ENCODE measurements around the gene NRXN3.
A peak's percentile ranks its signal among the peaks of the same experiment; 100 is the strongest.

NRXN3 gene

DNA sequence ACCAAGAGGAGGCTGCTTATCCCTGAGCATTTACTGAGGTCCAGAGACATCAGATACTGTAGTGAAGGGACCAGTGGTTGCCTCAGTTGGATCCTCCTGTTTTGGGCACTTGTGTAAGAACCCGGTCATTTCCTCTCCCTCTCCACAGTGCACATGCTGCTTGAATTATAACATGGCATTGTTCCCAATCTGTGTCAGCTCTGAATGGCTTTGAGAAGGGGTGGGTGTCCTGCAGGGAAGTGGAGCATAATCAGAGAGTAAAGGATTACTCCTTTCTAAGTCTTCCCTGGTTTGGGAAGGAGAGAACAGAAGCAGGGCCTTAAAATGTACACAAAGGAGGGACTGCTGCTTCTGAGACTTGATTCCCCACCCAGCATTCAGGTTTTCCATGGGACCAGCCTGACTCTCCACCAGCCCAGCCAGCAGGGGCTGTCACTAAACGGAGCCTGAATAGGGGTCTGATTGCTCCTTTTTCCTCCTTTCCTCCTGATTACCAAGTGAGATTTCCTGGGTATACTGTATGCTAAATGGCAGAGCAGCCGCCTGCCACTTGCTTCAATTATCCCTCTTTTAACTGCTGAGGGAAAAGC, 78.4 kb downstream of the NRXN3 start:
- DNase-seq = peak; percentile 76

DNA sequence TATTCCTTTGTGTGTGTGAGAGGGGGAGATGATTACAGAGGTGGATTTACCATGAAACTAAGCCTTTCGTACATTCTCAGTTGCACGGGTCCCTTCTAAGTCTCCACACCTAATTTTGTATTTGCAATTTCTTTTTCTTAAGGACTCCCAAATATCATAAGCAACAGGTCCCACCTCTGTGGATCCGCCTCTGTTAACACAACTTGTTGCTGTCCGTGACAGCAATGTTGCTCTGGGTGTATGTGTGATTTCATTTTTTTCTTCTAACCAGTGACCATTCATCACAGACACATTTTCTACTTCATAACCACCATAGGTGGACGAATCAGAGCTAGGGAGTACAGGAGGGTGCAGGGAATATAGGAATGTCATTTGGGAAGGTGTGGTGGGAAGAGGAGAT, 81.1 kb downstream of the NRXN3 start:
- DNase-seq = no peak

DNA sequence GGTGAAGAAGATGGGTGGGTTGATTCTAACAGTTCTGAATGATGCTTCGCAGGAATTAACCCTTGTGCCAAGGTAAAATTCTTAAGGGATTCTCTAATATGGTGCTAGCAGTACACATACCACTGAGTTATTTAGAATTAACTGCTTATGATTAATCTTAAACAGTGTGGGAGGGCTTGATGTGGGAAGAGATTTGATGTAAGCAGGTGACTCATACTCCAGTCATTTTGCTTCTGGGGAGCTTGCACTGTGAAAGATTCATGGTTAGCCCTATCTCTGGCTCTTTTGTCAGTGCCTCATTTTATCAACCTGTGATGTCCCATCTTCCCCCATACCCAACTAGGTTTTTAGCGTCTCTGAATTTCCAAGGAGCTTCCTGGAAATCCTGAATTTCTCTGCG, 83.8 kb downstream of the NRXN3 start:
- peak; percentile 92 for DNase-seq

DNA sequence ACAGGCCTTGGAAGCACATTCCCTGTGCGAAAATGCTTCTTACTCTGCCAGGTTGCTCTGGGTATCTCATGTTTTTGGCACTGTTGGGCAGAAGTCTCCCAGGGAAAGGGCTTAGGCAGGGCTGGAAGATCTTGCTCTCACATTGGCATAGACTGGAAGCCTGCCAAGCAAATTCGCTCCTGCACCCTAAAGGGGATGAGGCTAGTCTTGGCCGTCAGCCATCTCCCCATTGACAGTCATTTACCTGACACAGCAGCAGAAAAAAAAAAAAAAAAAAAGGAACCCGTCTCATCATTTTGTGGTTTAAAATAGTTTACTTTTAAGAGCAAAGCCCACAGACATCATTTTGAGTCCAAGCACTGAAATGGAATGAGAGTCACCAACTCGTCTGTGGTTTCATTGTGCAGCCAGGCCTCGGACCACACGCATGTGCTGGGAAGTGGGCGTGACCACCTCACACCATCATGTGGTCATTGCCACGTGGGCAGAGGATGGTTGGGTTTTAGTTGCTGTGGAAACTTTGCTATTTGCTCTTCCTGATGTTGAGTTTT, 84.8 kb downstream of the NRXN3 start:
- peak; percentile 79 for DNase-seq

DNA sequence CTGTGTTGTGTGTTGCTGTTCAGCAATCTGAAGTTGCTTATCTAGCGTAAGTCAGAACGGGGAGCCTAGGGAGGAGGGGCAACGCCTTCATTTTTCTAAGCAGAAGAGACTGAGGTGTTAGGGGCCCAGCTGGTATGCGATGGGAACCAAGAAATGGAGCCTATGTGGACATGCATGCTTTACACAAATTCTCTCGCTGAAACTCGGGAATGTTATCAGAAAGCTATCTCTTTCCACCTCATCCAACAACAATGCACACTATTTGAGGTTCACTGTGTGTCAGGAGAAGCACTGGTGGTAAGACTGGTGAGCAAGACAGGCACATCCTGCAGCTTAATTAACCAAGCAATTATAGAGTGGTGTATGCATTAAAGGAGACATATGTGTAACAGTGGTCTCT, 89.7 kb downstream of the NRXN3 start:
- peak; percentile 66 for DNase-seq

DNA sequence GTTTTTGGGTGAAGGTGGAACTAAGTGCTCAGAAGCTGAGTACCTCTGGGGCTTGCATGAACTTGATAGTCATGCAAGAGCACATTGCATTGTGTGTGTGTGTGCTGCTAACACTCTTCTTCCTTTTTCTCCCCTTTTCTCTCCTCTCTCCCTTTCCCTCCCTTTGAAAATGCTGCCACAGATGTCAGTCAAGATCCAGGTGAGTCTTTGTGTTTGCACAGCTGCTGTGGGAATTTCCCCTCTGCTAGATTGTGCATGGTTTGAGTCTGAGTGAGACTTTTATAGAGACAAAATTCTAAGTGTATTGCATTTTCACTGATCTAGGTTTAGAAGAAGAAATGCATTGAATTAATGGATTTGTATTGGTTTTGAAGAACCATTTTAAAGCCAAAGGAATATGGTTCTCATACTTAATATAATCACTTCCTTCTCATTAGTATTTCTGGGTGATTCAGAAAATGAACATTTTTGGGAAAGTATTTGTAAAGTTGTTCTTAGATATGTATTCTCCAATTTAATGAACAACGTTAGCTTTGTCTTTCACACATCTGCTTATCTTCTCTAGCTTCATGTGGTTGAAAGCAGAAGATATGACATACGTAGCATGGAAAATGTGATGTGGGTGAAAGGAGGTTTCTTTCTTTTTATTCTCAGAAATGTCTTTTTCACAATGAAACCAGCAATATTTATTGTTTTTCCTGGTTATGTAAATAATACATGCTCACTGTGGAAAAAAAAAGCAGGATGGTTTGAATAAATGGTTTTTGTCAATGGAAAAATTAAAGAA, 108.5 kb downstream of the NRXN3 start:
- no peak for DNase-seq

DNA sequence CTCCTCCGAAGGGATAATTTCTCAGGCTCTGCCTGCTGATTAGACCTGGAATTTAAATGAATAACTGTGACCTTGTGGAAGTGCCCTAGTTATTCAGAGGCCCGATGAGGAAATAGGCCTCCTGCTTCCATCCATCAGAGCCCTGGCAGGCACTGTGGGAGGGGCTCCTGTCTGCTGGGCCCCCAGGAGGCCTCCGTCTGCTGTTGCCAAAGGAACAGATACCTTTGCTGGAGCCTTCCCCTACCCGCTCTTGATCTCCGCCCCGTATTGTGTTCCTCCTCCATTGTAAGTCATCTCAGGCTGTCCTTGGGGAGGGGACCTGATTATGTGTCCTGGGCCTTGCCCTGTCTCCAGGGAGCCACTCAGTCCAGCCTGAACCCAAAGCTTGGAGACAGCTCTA, 112.3 kb downstream of the NRXN3 start:
- no peak for DNase-seq

DNA sequence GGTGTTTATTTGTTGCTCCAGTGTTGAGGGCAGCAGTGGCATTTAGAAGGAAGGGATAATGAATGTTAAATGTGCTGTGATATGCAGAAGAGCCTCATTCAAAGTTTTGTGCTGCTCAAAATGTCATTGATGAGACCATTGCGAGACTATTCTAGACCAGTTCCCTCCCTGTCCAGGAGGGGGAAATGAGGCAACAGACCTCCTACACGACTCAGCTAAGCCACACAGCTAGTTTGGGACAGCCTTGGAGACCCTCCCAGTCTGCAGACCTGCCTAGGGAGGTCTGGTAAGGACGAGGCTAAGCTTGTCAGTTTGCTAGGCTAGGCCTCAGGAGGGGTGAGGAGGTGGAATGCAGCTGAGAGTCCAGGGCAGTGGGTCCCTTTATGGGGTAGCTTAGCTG, 116.0 kb downstream of the NRXN3 start:
- no peak for DNase-seq

DNA sequence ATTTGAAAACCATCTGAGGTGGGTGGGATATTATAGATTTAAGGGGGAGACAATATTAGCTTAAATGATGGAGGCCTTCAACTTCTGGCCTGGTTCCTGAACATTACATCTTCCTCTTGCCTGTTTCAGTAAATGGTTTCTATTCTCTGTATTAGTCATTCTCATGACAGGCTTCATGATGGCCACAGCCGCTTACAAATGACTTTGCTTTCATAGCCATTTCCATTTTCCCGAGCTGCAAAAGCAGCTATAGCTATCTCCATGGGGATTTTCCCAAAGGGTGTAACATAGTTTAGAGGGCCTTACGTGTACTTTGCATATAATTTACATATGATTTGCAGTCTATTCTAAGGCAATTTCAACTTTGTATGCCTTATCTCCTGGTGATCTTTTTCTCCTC, 121.8 kb downstream of the NRXN3 start:
- DNase-seq = no peak

DNA sequence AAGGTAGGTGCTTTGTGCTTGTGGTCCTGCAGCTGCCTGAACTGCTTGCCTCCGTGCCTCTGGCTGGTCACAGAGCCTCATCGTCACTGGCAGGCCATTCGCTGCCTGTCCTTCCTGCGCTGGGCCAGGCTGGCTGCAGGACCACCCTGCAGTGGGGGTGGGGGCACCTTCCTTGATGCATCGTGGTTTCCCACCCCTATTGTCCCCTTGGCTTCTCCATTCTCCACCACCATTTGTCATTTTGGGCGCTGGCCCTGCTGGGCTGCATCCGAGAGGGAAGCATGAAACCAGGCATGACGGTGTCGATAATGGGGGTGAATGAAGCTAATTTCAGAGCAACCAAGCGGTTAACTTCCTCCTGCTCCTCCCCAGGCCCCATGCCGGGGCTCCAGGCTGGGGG, 127.7 kb downstream of the NRXN3 start:
- DNase-seq = no peak

DNA sequence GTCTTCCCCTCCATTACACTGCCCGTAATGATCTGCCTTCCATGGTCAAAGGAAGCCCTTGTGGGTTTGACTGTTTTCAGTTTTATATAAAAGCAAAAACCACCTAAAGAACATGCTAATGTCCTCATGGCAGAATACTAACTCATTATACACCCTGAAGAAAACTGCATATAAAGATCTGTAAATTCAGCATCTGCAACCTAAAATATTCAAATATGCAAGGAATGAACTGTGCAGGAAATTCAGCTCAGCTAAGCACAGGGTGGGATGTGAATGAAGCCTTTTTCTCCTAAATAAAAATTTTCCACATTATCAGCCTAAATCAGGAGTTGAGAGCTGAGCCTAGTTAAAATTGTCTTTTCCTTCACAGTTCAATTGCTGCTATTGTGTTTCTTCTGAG, 128.1 kb downstream of the NRXN3 start:
- no peak for DNase-seq

DNA sequence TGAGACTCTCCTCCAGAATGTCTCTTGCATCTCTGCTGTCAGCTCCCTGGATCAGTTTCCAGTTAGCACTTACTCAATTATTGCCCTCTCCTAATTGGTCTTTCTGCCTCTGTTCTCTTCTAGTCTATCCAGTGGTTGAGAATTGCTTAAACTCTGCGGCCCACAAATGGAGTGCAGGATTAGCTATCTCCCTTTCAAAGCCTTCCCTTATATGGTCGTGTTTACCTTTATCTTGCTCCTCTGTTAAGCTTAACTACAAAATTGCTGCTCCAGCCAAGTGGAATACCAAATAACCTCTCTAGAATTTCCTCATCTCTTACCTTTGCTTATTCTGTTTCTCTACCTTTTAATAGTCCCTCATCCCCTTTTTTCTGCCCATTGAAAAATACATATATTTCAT, 132.7 kb downstream of the NRXN3 start:
- no peak for DNase-seq

DNA sequence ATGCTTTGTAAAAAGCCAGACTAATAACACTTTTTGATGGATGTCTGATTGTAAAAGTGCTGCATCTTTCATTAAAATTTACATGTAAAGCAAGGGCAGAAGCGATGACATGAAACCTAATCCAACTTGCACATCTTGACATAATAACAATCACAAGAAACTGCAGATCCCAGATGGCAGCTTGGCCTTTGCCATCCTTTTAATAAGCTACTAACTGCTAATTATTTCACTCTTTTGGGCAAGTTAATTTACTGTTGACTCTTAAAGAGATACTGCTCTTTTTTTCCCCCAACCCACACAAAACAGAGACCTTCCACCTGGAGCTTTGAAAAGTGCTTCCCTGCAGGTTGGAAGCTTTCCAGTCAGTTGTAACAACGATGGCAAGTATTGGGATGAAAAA, 137.5 kb downstream of the NRXN3 start:
- no peak for DNase-seq

DNA sequence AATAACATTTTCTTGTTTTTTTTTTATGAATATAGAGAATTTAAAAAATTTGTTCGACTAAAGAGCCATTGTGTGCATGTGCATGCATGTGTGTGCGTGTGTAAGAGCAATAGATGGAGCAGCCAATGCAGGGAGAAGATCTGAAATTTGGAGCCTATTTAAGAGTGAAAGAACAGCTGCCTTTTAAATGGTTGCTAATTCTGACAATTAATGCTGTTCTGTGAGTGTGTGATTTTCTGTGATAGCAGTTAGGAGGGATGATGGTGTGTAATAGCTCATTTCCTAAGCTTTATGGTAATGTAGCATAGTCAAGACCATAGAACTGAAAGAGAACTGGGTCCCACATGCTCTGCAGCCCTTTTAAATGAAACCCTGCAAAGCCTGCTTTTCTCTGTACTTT, 137.9 kb downstream of the NRXN3 start:
- DNase-seq = no peak

DNA sequence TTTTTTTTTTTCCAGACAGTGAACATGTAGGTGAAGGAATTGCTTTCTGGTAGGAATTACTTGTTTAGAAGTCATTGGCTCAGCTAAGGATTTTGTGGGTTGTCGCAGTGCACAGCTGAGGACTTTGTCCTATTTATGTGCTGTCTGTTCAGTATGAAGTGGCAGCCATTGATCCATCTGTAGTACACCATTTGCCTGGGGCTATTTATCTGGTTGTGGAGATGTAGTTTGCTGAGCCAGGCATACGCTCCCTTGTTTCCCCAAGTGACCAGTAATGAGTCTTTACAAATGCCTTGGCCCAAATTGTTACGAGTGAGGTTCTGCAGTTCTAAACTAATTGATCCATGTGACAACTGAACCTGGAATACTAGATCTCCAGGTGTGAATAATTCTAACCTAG, 140.1 kb downstream of the NRXN3 start:
- no peak for DNase-seq

DNA sequence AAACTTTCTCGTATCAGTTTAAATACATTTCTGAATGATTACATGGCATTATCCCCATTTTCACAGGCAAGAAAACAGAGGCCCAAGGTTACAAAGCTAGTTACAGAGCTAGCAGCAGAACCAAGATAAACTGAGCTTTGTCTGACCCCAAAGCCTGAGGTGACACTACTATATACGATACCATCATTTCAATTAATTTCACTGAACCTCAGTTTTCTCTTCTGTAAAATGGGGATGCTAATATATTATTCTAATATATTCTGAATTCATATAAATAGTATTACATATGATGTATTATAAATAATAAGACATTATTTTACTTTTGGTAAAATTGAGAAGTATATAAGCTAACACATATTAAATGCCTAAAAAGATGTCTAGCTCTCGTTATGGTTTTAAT, 143.3 kb downstream of the NRXN3 start:
- DNase-seq = no peak

DNA sequence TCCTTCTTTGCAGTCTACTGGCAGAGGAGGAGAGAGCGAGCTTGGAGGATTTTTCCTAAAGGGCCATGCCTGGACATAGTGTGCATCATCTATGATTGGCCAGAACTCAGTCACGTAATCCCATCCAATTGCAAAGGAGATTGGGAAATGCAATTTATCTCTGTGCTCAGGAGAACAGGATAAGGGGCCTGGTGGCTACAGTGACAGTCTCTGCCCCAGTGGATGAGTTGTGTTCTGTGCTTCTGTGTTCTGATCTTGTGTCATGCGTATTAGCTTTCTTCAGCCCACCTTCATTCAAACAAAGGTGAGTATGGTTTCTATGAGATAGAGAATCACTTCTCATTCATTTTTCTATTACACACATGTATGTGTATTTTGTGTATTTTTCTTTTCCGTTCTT, 144.3 kb downstream of the NRXN3 start:
- DNase-seq = no peak

DNA sequence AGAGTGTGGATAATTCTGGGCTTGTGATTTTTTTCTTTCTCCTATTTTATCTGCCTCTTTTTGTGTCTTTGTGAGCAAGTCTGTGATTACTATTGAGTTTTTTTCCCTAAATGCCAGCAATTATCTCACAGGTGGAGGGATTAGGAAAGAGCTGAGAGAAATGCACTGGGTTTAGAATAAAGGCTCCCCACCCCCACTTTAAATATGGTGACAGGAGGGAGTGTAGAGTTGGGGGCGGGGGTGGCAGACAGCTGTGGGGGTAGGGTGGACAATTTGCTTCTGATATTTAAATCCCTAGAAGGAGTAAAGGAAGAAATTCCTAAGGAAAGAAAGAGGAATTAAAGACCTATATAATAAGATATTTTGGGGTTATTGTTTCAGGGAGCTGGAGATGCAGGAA, 145.9 kb downstream of the NRXN3 start:
- no peak for DNase-seq

DNA sequence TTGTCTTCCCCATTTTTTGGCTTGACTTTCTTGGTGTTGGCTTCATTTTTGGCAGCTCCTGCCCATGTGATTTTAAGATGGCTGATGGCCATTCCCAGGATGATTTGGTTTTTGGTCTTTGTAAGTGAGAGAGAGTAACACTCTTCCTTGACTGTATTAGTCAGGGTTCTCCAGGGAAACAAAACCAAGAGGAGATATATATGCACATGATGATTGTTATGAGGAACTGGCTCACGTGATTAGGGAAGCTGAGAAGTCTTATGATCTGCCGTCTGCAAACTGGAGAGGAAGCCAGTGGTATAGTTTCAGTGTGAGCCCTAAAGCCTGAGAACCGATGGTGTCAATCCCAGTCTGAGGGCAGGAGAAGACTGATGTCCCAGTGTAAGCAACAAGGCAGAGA, 146.6 kb downstream of the NRXN3 start:
- no peak for DNase-seq

DNA sequence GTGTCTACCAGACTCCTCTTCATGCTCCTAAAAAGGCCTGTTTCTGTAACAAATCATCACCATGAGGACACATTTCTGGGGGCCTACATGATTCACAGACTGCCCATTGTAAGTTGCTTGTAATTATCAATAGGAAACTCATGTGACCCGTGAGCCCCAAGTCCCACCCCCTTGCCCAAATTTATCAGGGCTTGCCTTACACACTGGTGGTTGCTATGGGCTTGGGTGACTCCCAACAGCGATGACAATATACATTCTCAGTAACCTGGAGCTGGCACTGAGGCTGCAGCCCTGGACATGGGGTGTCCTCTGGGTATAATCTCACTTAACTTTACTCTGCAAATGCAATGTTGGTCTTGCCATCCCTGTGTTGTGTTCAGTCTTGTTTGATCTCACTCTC, 149.2 kb downstream of the NRXN3 start:
- DNase-seq = no peak

DNA sequence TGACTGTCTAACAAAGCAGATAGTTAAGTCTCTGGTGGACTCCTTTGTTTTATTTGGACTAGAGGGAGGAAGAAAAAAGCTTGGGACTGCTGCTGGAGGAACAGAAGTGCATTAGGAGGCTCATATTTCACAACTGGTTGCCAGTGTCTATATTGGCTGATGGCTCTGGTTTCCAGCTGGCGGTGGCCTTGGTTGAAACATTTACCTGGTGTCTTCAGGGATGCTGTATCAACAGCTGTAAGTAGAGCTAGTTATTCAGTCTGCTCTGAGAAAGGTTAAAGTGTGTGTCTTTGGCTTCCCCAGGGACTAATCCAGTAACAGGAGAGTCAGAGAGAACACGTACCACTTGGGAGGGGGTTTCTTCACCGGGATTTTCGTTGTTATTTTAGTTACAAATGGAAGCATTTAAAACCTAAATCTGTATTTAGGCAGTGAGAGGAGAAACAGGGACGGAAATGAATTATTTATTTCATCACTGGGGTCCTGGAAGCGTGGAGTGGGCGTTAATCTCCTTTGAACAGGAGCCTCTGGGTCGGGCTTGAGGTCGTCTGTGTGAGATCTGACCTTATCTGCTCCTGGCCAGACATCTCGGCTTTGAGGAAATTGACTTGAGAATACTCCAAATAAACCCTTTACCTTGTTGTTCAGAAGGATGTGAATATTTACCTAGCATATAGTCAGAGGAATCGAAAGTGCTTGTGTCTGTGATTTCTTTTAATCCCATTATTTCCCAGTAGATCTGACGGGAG, 149.9 kb downstream of the NRXN3 start:
- no peak for DNase-seq

DNA sequence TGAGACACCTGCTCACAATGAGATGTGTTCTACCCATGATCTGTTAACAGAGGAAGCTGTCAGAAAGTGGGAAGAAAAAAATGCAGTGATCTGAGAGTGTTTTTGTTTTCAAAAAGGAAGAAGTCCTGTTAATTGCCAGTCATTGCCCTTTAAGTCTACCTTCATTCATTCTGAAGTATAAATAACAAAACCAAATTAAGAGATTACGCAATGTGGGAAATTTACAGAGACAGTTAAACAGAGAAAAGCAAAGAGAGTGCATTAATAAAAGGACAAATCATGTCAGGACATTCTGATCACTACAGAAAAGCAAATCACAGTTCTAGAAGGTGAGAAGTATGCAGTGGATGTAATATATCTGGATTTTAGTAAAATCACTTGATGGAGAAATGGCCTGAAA, 154.2 kb downstream of the NRXN3 start:
- no peak for DNase-seq

DNA sequence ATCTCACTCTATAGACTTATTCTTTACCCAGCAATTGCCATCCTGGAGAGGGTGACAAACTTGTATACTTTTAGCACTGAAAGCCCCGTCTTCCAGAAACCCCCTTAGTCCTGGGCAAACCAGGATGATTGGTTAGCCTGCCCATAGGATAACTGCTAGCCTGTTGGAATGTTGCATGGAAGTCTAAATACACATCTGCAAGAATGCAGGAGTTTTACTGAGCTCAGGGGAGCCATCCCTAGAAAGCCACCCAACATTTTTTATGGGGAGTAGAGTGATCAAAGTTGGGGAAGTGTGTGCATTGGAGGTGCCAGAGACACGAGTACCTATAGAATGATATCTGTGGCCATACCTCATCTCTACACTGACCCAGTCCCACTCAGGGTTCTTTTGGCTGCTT, 155.7 kb downstream of the NRXN3 start:
- no peak for DNase-seq

All from fibroblast of skin of right biceps (primary cell).